C4-2B (cell line): Measurements from ENCODE around the gene AGR3.

Experiments used
- CTCF ChIP-seq: fragments of 450-650 bp; conservative IDR thresholded peaks from 2 replicates; pipeline ENCODE4 v1.5.1; 2017; ENCODE audit warnings: mild to moderate bottlenecking
- ZFX ChIP-seq: fragments of 450-650 bp; IDR thresholded peaks from 2 replicates; pipeline ENCODE4 v1.6.1; 2017

- TF ChIP-seq CTCF (no peak), ZFX (no peak)
Observed at GRCh38 chr7:16905300-16906044, 23.7 kb upstream of the AGR3 start.
